Fibroblast of skin of right quadriceps (primary cell): Measurements from ENCODE around the gene FARP1.
A peak's percentile ranks its signal among the peaks of the same experiment; 100 is the strongest.
"Not testable (repeated sequence)": the region's sequence is repeated elsewhere in the genome, so short reads cannot be mapped to it uniquely, and the experiment has no call there.

Experiments used
- DNase-seq: peaks from one replicate; pipeline ENCODE4 v3.0.0-alpha.2; 2013

FARP1 gene

DNA sequence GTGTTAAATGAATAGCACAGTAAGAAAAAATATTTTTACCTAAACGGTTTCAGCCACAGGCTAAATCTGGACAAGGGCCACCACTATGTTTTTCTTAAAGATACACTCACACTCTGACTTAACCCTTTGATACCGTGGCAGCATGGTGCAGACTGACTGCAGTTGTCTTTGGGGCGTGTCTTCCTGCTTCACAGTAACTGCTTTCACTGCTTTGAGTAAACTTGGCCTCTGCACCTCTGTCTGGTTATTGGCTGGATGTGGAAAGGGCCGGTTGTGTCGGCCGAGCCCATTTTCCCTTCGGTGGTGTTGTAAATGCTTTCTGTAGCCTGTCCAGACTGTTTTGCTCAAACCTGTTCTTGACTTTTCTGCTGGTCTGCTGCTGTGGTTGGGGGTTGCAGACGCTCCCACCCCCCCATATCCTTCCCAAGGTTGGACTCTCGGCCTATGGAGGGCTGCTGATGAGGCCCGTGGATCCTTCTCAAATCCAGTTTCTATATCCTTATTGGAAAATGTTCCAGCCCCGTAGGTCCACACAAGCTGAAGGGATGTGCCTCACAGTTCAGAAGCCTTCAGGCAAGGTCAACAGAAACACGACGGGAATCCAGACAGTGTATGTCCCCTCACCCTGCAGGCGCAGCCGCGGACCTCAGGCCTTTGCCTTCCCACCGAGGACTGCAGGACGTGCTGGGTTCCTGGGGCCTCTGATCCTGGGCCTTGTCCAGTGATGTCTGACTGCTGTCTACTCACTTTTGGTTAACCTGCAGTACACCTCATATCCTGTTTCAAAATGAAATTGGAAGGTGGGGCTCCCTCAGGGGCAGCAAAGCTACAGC, 124.4 kb downstream of the FARP1 start:
- no peak for DNase-seq

DNA sequence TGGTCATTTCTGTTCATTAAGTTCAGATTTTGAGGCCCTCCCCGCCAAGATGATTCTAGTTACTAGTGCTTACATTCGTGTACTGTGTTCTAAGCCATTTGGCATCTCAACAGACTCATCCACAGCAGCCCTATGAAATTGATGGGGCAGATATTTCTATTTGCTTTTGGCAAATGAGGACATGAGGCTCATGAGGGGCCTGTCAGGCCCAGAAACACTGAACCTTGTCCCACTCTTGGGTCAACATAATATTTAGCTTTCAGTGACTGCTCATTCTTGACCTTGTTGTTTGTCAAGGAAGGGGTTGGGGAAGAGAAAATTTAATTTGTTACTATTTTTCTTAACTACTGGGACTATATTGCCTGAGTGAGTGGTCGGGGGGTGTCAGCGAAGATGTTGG, 126.5 kb downstream of the FARP1 start:
- DNase-seq: no peak

DNA sequence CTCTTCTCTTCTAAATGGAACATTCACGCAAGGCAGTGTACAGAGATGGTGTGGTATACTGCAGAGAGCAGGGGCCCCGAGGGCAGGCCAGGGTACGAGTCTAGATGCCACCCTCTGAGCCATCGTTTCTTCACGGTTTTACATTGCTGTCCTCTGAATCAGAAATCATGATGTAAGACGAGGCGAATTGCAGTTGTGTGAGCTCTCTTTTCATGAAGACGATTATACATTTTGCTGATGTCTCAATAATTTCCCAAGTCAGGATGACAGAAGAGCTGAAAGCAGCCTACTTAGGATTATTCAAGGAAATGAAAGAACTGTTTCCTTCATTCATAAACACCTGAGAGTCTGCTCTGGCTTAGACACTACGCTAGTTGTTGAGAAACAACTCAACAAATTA, 127.9 kb downstream of the FARP1 start:
- DNase-seq: no peak

DNA sequence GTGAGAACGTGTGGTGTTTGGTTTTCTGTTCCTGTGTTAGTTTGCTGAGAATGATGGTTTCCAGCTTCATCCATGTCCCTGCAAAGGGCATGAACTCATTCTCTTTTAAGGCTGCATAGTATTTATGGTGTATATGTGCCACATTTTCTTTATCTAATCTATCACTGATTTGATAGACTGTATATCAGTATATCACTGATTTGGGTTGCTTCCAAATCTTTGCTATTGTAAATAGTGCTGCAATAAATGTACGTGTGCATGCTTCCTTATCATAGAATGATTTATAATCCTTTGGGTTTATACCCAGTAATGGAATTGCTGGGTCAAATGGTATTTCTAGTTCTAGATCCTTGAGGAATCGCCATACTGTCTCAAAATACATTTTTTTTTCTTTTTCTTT, 128.8 kb downstream of the FARP1 start:
- not testable (repeated sequence) for DNase-seq

DNA sequence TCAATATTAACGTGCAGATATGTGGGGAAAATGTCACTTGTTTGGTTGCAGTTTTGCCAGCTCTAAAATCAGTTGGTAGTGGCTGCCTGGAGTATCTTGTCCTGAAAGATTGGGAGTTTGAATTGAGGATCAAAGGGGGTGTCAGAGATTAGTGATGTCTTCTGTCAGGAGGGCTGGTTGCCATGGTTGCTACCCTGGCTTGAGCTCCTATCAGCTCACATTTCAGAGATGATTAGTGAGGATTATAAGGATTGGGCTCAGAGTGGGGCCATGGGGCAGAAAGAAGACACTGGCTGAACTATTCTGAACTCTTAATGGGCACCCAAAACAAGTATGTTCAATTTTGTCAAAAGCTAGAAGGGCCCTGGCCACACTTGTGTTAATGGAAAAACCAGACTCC, 129.7 kb downstream of the FARP1 start:
- DNase-seq: no peak

DNA sequence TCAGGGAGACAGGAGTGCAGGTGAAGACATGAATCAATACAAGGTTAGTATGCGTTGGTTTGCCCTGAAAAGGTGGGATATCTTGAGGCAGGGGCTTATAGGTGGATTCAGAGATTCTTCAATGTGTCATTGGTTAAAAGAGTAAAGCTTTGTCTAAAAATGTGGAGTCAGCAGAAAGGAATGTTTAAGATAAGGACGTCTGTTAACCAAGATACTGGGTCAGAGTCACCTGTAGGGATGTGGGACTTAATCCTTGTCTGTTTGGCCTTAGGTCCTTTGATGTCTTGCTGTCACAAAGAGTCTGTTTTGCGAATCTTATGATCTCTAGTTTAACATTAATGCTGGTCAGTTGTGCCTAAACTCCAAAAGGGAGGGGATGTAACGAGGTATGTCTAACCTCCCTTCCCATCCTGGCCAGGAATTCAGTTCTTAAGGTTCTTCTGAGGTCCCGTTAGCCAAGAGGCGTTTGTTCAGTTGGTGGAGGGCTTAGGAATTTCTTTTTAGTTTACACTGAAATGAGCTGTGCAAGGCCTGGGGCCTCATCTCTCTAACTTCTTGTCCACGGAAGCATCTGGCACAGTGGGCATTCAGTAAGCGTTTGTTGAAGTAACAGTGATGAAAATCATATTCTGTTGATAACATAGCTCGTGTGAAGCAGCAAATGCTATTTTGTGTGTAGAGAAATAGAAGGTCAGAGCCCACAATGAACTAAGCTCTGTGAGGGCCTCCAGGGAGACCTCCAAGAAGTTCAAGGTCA, 130.4 kb downstream of the FARP1 start:
- no peak for DNase-seq

DNA sequence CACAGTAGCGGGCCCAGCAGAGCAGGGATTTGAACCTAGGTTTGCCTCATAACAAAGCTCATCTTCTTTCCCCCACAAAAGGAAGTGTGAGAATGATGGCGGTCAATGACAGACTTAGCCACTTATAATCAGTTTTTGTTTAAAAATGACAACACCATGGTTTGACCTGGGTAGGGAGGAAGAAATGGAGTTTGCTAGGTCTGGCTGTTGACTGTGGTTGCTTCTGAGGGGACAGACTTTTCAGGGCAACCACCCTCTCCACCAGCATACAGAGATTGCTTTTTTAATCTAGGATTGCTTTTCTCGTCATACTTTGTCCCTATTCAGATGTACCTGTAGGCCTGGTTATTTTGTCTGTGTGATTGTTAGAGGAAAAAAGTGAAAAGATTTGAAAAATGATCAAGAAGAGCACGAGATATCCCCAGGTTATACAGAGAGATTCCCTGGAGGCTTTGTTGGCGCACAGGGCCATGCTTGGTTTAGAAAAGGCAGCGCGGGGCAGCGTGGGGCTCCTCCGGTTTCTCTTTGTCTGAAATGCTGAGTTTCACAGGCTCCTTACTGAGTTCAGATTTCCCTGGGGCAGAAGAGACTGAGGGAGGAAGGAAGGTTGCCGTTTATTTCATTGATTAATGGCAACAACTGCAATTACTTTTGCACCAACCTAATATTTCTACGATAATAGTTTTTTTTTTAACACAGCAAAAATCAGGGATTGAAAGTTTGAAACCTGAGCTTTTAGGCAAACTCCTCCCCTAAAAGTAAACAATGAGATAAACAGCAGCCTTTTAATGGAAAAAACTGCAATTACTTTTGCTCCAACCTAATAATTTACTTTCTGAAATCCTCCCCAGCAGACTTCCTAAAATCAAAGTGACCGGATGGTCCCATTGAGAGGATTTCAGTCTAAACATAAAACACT, 131.2 kb downstream of the FARP1 start:
- no peak for DNase-seq

DNA sequence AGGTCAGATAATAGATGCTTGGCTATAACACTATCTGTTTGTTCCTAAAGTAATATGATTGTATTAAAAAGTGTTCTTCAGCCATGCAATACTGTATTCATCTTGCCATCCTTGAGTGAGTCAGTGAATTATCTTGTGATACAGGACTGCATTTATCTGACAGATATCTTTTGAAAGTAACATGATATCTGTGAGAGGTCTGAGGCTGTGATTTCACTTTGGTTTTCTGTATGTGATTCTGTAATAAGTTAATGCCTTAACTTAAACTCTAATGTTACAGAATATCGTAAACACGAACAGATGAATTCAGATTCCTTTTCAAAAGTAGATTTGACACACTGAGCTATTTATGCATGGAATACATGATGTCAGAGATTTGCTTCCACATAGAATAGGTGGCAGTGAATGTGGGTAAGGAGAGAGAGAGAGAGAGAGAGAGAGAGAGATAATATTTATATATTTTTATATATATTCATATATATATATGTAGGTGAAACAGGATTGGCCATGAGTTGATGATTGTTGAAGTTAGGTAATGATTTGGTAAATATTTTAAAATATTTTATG, 132.1 kb downstream of the FARP1 start:
- DNase-seq: peak; percentile 36

DNA sequence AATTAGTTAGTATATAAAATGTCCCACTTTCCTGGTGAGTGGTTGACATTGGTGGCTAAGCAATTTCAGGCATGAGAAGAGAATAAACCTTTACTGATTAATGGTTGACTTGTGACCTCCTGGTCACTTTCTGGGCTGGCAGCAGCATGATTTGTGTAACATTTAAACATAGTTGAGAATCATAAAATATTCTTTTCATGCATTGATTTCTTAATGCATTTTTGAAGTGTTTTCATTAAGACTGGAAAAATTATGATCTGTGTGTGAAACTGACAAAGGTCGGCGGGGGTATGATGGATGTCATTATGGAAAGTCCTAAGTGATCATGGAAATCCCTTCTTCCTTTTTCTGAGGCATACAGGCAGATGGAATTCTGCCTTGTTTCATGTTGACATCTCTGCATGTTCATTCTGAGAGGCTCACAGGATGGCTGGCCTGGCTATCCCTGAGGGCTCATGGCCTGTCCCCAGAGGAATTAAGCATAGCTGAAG, 132.8 kb downstream of the FARP1 start:
- DNase-seq: peak; percentile 59

DNA sequence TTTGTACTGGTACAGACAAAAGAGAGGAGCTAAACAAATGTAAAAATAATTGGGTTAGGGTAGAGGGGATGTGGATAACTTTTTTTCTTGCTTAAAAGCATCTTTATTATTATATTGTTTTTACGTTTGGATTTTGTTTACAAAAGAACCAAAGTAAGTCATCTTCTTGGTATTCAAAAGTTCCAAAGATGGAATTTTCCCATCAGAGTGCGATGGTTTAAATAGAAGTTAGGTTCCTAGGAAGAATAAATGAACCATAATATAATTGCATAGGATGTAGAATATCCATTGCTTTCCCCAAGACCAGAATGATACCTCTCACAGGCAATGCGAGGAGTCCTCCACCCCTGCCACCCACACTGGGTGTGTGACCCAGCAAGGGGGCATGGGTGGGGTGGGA, 133.6 kb downstream of the FARP1 start:
- no peak for DNase-seq

DNA sequence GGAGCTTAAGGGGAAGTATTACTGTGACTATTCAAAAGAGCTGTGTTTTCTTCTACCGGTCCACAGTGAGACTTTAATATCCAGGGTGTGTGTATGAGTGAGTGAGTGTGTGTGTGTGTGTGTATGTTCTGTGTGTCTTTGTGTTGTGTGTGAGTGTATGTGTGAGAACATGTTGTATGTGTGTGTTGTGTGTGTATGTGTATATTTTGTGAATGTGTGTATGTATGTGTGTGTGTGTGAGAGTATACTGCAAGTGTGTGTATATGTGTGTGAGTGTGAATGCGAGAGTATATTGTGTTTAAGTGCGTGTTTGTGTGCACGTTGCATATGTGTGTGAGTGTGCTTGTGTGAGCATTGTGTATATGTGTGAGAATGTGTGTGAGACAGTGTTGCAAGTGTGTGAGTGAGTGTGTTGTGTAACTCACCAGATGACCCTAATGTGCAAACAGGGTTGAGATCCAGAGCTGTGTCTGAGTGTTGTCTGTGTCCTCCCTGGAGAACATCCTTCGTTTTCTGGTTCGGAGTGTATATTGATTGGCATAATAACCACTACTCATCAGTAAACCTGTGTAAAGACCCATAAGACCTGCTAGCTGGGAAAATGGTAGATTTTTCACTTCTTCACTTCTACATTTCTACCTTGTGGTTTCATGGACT, 135.3 kb downstream of the FARP1 start:
- DNase-seq: no peak

DNA sequence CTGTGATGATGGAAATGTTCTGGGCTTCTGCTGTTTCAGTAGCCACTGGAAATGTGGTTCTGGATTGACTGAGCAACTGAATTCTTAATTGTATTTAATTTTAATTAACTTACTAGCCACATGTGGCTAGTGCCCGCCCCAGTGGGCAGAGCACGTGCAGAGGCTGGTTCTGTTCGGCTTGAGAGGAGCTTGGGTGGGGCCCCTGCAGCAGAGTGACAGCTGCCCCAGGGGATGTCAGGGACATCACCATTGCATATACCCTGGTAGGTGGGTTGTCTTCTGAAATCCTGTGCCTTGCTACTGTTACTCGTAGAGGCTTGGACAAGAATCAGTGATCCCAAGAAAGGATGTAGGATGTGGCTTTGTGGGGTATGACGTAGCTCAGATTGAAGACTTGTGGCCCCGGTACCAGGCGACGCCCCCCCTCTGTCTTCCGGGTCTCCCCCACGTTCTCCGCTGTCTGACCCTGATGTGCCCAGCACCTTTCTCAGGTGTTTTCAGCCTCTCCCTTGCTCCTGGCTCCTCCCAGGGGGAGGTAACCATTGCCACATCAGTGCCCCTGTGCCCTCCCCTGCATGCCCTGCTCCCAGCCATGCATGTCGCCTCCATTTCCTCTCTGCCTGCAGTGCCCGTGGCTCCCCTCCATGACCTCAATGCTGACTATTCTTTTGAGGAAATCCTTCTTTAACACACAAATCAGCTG, 136.7 kb downstream of the FARP1 start:
- DNase-seq: no peak

DNA sequence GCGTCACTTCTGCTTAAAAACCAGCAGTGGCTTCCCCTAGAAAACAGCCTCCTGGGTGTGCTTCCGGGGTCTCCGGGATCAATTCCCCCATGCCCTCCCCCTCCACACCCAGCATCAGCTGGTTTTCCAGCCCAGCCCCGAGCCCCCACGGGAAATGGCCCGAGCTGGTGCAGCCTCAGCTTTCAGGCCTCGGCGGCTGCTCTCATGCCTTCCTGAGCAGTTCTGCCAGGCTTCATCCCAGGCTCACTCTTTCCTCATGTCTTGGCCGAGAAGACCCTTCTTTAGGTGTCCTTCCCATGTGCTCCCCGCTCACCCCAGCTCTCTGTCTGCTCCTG, 137.2 kb downstream of the FARP1 start:
- DNase-seq: no peak

DNA sequence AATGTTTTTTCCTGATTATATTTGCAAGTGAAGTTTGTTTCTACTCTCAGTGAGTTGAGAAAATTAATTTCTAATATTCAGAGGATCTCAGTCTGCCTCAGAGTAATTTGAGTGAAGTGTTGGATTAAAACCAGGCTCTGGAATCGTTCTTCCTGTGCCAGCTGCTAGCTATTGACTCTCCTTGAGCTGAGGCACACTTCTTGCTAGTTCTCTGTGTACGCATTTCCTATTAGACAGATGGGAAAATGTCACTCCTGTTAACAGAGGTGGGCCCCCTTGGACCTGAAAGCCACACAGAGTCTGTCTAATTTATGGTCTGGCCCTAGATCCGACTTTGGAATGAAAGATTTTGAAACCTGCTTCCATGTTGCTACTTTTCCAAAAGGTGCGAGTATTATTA, 141.8 kb downstream of the FARP1 start:
- DNase-seq: no peak

DNA sequence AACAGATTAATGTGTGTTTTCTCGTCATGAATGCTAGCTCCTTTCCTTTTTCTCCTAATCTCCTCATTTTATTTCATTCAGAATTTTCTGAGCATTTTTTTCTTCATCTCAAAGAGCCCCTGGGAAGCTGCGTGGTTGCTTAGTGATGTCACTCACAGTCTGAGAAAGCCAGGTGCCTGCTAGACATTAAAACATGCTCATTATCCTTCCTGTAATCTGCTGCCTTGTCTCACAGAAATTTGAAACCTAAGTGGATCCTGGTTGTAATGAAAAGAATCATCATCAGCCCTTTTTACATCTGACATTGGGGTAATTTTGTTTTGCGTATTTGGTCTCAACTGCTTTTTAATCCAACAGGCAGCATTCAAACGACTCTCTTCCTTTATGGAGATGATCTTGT, 142.4 kb downstream of the FARP1 start:
- DNase-seq: peak; percentile 40

DNA sequence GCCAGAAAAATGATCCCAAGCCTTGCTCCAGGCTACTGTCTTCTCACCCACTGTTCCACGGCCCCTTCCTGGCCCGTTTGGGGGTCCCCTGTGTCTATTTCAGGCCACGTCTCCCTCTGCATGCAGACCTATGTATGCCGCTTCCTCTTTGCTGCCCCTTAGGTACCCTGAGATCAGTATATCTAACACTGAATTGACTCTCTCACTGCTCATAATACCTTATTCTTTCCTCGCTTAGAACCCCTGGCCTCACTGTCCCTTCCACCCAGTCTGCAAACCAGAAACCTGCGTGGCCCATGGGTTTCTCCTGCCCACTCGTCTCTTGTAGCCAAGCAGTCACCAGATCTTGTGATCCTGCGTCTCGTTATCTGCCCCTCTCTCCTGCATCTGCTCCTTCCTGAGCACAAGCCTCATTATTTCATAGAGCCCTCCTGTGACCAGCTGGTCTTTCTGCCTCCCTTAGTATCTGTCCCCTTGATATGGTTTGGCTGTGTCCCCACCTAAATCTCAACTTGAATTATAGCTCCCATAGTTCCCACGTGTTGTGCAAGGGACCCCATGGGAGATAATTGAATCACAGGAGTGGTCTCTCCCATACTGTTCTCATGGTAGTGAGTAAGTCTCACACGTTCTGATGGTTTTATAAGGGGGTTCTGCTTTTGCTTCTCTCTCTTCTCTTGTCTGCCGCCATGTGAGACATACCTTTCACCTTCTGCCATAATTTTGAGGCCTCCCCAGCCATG, 143.1 kb downstream of the FARP1 start:
- DNase-seq: no peak

DNA sequence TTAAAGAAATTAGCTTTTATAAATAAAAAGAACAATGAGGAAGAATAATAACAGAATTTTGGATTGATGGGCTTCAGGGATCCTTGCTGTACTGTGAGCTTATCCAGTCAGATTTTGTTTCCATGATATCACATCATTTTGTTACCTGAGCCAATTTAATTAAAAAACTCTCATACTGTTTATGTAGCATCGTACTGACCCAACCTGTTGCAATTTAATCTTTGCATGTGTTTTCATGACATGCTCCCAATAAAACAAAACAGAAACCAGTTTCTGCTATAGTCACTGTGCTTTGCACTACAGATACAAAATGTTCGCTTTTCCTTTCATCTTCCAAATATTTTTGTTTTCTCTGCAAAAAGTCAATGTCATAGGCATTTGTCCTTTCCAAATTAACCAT, 143.9 kb downstream of the FARP1 start:
- DNase-seq: no peak

DNA sequence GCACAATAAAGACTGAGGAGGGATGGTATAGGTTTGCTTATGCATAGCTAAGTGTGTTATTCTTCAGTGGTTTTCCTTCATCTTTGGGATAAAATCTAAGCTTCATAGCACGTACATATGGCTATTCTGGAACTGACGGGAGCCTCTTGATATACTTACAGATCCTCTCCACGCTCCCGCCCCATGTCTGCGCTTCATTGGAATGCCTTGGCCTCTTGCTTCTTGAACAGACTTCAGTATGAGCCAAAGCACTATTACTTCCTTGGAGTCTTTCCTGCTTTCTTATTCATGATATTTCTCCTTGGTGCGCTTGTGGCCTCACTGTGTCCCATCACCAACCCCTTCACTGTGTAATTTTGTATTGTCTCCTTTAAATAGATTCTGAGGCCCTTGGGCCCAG, 145.3 kb downstream of the FARP1 start:
- DNase-seq: no peak

DNA sequence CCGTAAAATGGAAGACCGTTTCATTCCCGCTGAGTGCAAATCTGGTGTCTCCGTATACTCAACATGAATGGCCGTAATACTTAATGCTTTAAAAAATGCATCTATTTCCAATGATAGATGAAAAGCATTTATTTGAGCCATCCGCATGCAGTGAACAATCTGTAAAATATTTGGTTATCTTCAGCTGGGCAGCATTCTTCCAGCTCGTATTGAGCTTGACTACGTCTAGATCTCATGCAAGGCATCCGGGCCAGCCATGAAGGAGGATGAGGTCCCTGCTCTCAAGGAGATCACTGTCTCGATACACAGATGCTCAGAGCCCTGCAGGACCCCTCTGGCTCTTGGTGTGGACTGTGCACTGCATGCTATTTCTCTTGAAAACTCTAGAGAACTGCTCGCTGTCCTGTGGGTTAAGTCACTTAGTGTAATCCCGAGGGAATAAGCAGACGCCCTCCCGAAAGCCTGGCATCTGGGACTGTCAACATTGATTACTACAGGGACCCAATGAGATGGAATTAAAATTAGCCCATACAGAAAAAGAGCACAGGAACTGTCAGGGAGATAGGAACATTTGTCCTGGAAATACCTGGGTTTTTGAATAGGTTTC, 146.5 kb downstream of the FARP1 start:
- no peak for DNase-seq

DNA sequence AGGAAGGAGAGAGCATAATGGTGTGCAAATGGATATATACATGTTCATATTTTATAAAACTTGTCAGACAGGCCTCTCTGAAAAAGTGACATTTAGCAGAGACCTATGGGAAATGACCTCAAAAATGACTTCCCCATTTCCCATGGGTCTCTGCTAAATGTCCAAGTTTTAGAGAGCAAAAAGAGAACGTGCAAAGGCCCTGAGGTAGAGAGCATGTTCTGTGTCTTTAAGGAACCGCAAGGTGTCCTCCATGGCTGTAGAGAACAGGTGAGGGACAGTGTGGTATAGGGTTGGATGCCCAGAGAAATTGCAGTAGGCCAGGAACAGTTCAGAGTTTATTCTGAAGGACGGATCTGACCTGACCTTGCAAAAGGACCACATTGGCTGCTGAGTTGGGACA, 147.4 kb downstream of the FARP1 start:
- DNase-seq: no peak

DNA sequence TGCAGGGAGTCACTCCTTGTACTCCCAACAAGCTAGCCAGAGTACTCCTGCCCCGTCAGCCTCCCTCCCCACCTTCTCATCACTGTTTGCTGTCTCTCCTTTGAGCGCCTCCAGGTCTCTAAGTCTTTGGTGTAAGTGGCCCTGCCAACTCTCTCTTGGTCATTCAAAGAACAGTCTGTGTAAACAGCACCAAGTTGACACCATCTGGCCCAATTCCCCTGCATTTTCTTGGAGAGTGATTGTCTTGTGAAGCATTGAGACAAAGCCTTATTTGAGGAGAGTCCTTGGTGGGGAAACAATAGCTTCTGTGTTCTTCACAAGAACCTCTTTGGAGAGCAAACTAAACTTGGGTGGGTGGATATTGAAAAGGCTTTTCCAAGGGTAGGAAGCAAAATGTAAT, 148.8 kb downstream of the FARP1 start:
- no peak for DNase-seq
